Hepatocyte (in vitro differentiated cells): Measurements from ENCODE around the gene SALL4. TPM values are rescaled to one million over a fixed set of nuclear protein-coding genes. Genes with fewer than 3 reads are reported as not detected.

Source experiments
- DNase-seq: peaks from one replicate; pipeline ENCODE4 v3.0.0-alpha.2; 2016; ENCODE audit warnings: low spot score
- H2AFZ ChIP-seq: fragments of 200-600 bp; sonication (generic); 2 replicates; pipeline ENCODE4 v1.6.0; 2016; ENCODE audit warnings: antibody characterized with exemption, mild to moderate bottlenecking
- H3K27ac ChIP-seq: fragments of 200-600 bp; sonication (generic); 2 replicates; pipeline ENCODE4 v1.5.1; 2016; ENCODE audit warnings: mild to moderate bottlenecking
- H3K27me3 ChIP-seq: fragments of 200-600 bp; sonication (generic); 2 replicates; pipeline ENCODE4 v1.6.1; 2016
- H3K36me3 ChIP-seq: fragments of 200-600 bp; sonication (generic); replicated peaks from 2 replicates; pipeline ENCODE4 v1.5.1; 2016; ENCODE audit warnings: low read depth; ENCODE audit not compliant: insufficient read depth
- H3K4me1 ChIP-seq: fragments of 200-600 bp; sonication (generic); 2 replicates; pipeline ENCODE4 v1.5.1; 2016; ENCODE audit warnings: mild to moderate bottlenecking, moderate library complexity; ENCODE audit not compliant: insufficient read depth
- H3K4me2 ChIP-seq: fragments of 200-600 bp; sonication (generic); 2 replicates; pipeline ENCODE4 v1.6.0; 2016
- H3K4me3 ChIP-seq: fragments of 200-600 bp; sonication (generic); 2 replicates; pipeline ENCODE4 v1.5.1; 2016; ENCODE audit warnings: mild to moderate bottlenecking
- H3K79me2 ChIP-seq: fragments of 200-600 bp; sonication (generic); 2 replicates; pipeline ENCODE4 v1.6.0; 2017; ENCODE audit warnings: mild to moderate bottlenecking
- H3K9me2 ChIP-seq: fragments of 200-600 bp; sonication (generic); replicated peaks from 2 replicates; pipeline ENCODE4 v1.6.0; 2017; ENCODE audit warnings: mild to moderate bottlenecking; ENCODE audit not compliant: insufficient read depth
- H3K9me3 ChIP-seq: fragments of 200-600 bp; sonication (generic); 2 replicates; pipeline ENCODE4 v1.5.1; 2016; ENCODE audit warnings: low read depth, mild to moderate bottlenecking
- H4K20me1 ChIP-seq: fragments of 200-600 bp; sonication (generic); 2 replicates; pipeline ENCODE4 v1.6.0; 2016; ENCODE audit warnings: mild to moderate bottlenecking; ENCODE audit not compliant: insufficient read depth, poor library complexity, severe bottlenecking
- EZH2 ChIP-seq: fragments of 200-600 bp; sonication (generic); IDR thresholded peaks from 2 replicates; pipeline ENCODE4 v1.6.1; 2016; ENCODE audit warnings: antibody characterized with exemption, mild to moderate bottlenecking, borderline replicate concordance
- EZH2phosphoT487 ChIP-seq: fragments of 200-600 bp; sonication (generic); IDR thresholded peaks from one replicate; pipeline ENCODE4 v1.6.1; 2018; ENCODE audit warnings: antibody characterized with exemption, mild to moderate bottlenecking, low read depth, moderate library complexity; ENCODE audit not compliant: unreplicated experiment, severe bottlenecking
- WGBS: methylation state at CpG from one replicate; pipeline ENCODE4 v1.1.6; 2016; ENCODE audit warnings: low lambda C conversion rate; ENCODE audit errors: missing lambda C conversion rate; 5-methylcytosine and 5-hydroxymethylcytosine counted together
- polyA plus RNA-seq: library from polyadenylated mRNA; unstranded; fragments of >200 nt; fragmentation: Nextera tagmentation; extraction: Ambion mirVana; gene quantifications from 2 replicates; pipeline ENCODE4 v1.2.1, GENCODE V29; 2016
- total RNA-seq: library from RNA; depleted of rRNA; stranded (reverse); fragments of >200 nt; gene quantifications from 2 replicates; pipeline ENCODE4 v1.2.3, GENCODE V29; 2014
- TF ChIP-seq, protein P1 (sequence below): fragments of 200-600 bp; sonication (generic); IDR thresholded peaks from 2 replicates; pipeline ENCODE4 v1.5.1; 2016; ENCODE audit warnings: antibody characterized with exemption, mild to moderate bottlenecking; ENCODE audit not compliant: poor library complexity

SALL4 gene
- total and polyA plus RNA-seq, 2 experiments from 2014 or later: 6.3 to 14.9 TPM

DNA sequence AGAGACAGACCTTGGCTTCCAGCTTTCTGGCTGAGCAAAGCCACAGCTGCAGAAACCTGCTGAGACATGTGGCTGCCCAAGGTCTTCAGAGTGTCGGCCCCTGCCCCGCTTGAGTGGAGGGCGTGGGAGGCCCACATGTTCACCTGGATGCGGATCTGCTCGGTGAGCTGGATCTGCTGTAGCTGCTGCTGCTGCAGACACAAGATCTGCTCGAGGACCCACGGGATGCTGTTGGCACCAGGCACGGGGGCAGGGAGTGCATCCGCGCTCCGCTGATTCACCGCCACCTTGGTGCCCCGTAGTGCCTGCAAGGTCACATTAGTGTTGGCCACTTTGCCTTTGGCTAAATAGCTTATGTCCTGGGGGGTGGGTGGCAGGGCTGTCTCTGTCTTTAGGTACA lies 10.7 kb downstream of the SALL4 start:
- no peaks in the 10 kb centered on the region for H3K27me3 ChIP-seq
- no peak overlapping the region for H3K4me2 ChIP-seq
- TF ChIP-seq EZH2 (no peak), EZH2phosphoT487 (no peak)
- TF ChIP-seq, protein P1, sequence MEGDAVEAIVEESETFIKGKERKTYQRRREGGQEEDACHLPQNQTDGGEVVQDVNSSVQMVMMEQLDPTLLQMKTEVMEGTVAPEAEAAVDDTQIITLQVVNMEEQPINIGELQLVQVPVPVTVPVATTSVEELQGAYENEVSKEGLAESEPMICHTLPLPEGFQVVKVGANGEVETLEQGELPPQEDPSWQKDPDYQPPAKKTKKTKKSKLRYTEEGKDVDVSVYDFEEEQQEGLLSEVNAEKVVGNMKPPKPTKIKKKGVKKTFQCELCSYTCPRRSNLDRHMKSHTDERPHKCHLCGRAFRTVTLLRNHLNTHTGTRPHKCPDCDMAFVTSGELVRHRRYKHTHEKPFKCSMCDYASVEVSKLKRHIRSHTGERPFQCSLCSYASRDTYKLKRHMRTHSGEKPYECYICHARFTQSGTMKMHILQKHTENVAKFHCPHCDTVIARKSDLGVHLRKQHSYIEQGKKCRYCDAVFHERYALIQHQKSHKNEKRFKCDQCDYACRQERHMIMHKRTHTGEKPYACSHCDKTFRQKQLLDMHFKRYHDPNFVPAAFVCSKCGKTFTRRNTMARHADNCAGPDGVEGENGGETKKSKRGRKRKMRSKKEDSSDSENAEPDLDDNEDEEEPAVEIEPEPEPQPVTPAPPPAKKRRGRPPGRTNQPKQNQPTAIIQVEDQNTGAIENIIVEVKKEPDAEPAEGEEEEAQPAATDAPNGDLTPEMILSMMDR: no peak
- no peaks in the 10 kb centered on the region for H3K4me1 ChIP-seq
- DNase-seq: no peak
- H3K27ac ChIP-seq: no peak overlapping the region
- peaks cover 14% of the 10 kb centered on the region for H4K20me1 ChIP-seq
- no peaks in the 10 kb centered on the region for H3K9me2 ChIP-seq
- no peaks in the 10 kb centered on the region for H3K9me3 ChIP-seq
- 96% methylated on average over 13 of the region's 13 CpGs for WGBS
- H3K4me3 ChIP-seq: no peak overlapping the region
- peaks cover 67% of the 10 kb centered on the region for H3K79me2 ChIP-seq
- H2AFZ ChIP-seq: no peak overlapping the region
- H3K36me3 ChIP-seq: no peaks in the 10 kb centered on the region

- H3K27me3 ChIP-seq: no peaks in the 10 kb centered on the region
- no peaks in the 10 kb centered on the region for H3K9me3 ChIP-seq
- no peaks in the 10 kb centered on the region for H3K4me1 ChIP-seq
- H3K9me2 ChIP-seq: no peaks in the 10 kb centered on the region
- WGBS: 98% methylated on average over 17 of the region's 17 CpGs
- H3K27ac ChIP-seq: no peak overlapping the region
- H4K20me1 ChIP-seq: peaks cover 14% of the 10 kb centered on the region
- TF ChIP-seq EZH2 (no peak), EZH2phosphoT487 (no peak)
- TF ChIP-seq, protein P1: no peak
- H2AFZ ChIP-seq: no peak overlapping the region
- DNase-seq: no peak
- H3K36me3 ChIP-seq: no peaks in the 10 kb centered on the region
- no peak overlapping the region for H3K4me3 ChIP-seq
- peaks cover 53% of the 10 kb centered on the region for H3K79me2 ChIP-seq
- H3K4me2 ChIP-seq: no peak overlapping the region
Observed at GRCh38 chr20:51790256-51790655, 12.1 kb downstream of the SALL4 start.

GRCh38 chr20:51789434-51789833 lies 12.9 kb downstream of the SALL4 start:
- no peak overlapping the region for H3K4me3 ChIP-seq

More at GRCh38 chr20:51789434-51789833, 12.9 kb downstream of the SALL4 start:
- Histone ChIP-seq H3K36me3 (no peaks in the 10 kb centered on the region), H3K27me3 (no peaks in the 10 kb centered on the region), H2AFZ (no peak overlapping the region), H3K9me3 (no peaks in the 10 kb centered on the region), H3K79me2 (peaks cover 45% of the 10 kb centered on the region), H3K9me2 (no peaks in the 10 kb centered on the region), H3K27ac (no peak overlapping the region), H3K4me2 (no peak overlapping the region), H3K4me1 (no peaks in the 10 kb centered on the region), H4K20me1 (peaks cover 6% of the 10 kb centered on the region)
- TF ChIP-seq, protein P1: no peak
- TF ChIP-seq EZH2phosphoT487 (no peak), EZH2 (no peak)
- WGBS: 100% methylated on average over 2 of the region's 2 CpGs
- no peak for DNase-seq
